ENCODE measurements around the gene KDSR. TPM values are rescaled to one million over a fixed set of nuclear protein-coding genes. Genes with fewer than 3 reads are reported as not detected.

The KDSR gene
- polyA plus RNA-seq, 1 donor: 35.6 TPM

GRCh38 chr18:63293935-63294334 lies 73.1 kb downstream of the KDSR start:
- no peak overlapping the region for H3K27ac ChIP-seq (ENCODE audit: low read length)
- H3K4me3 ChIP-seq (ENCODE audit: low read length): no peak overlapping the region
- no peak for DNase-seq
- H3K9me3 ChIP-seq (ENCODE audit: control insufficient read depth, low read depth, low read length): no peaks in the 10 kb centered on the region
- 93% methylated on average over 3 of the region's 4 CpGs for whole genome bisulfite sequencing (ENCODE audit: insufficient coverage, low lambda C conversion rate)
- H3K36me3 ChIP-seq (ENCODE audit: control insufficient read depth, insufficient read depth, low read length): peaks cover 12% of the 10 kb centered on the region
- peaks cover 15% of the 10 kb centered on the region for H3K4me1 ChIP-seq (ENCODE audit: control insufficient read depth, insufficient read depth, low read length)
- H3K27me3 ChIP-seq (ENCODE audit: control insufficient read depth, insufficient read depth, low read length): no peaks in the 10 kb centered on the region

DNA sequence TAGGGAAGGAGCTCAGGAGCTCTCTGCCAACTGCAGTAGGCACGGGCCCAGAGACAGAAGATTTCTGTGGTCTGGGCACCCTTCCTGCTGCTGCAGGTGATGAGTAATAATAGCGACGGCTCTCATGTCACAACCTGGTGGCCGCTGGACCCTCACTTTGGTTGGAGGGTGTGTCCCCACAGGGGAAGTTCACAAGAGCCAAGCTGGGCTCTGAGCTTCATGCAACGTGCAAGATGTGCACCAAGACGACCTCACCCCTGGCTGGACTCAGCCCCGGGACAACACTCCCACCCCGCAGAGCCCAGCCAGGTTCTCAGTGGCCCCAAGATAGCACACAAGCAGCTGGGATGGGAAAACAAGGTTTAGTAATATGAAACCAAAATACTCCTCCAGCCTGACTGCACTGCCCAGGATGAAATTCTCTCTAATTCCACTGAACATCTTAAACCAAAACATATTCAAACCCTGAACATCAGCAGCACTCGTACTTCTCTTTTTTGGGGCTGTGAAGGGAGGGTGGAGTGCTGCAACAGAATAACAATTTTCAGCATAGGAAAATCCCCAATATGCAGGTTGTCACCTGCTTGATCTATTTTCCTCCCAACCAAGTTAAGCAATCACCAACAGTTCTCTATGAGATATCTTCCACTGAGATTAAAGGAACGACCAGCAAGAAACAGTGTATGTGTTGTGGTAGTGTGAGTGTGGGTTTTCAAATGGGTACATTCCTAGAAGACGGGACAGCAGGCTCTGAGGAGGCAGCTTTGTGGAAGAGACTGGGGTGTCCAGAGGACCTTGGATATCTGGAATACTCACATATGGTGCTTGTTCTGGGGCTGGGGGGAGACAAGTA lies 73.9 kb downstream of the KDSR start:
- H3K4me1 ChIP-seq (ENCODE audit: control insufficient read depth, insufficient read depth, low read length): peaks cover 6% of the 10 kb centered on the region
- H3K27me3 ChIP-seq (ENCODE audit: control insufficient read depth, insufficient read depth, low read length): no peaks in the 10 kb centered on the region
- no peak overlapping the region for H3K4me3 ChIP-seq (ENCODE audit: low read length)
- H3K9me3 ChIP-seq (ENCODE audit: control insufficient read depth, low read depth, low read length): no peaks in the 10 kb centered on the region
- DNase-seq: no peak
- 80% methylated on average over 1 of the region's 11 CpGs for WGBS (ENCODE audit: insufficient coverage, low lambda C conversion rate)
- no peak overlapping the region for H3K27ac ChIP-seq (ENCODE audit: low read length)
- H3K36me3 ChIP-seq (ENCODE audit: control insufficient read depth, insufficient read depth, low read length): peaks cover 12% of the 10 kb centered on the region

GRCh38 chr18:63291278-63291677 lies 75.7 kb downstream of the KDSR start:
- no peaks in the 10 kb centered on the region for H3K27me3 ChIP-seq (ENCODE audit: control insufficient read depth, insufficient read depth, low read length)
- H3K9me3 ChIP-seq (ENCODE audit: control insufficient read depth, low read depth, low read length): no peaks in the 10 kb centered on the region
- no peak for DNase-seq
- no peak overlapping the region for H3K4me3 ChIP-seq (ENCODE audit: low read length)
- 94% methylated on average over 2 of the region's 5 CpGs for WGBS (ENCODE audit: insufficient coverage, low lambda C conversion rate)
- peaks cover 12% of the 10 kb centered on the region for H3K36me3 ChIP-seq (ENCODE audit: control insufficient read depth, insufficient read depth, low read length)
- no peaks in the 10 kb centered on the region for H3K4me1 ChIP-seq (ENCODE audit: control insufficient read depth, insufficient read depth, low read length)
- no peak overlapping the region for H3K27ac ChIP-seq (ENCODE audit: low read length)

DNA sequence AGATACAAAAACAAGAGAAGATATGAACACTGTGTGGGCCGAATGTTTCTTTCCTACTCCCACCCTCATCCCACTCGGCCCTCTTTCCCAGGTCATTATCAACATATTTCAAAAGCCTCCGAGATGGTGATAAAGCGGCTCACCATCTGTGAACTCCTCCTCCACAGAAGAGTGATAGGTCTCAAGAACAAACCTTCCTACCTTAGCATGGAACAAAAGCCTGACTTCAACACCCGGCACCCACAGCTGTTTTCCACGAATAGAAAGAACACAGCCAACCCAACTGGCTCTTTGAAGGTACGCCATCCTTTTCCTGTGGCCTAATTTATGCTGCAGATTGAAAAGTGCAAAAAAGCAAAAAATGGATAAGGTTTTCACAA lies 76.2 kb downstream of the KDSR start:
- 100% methylated on average over 1 of the region's 7 CpGs for WGBS (ENCODE audit: insufficient coverage, low lambda C conversion rate)
- DNase-seq: no peak
- Histone ChIP-seq H3K36me3 (ENCODE audit: control insufficient read depth, insufficient read depth, low read length) (peaks cover 12% of the 10 kb centered on the region), H3K4me1 (ENCODE audit: control insufficient read depth, insufficient read depth, low read length) (no peaks in the 10 kb centered on the region), H3K27ac (ENCODE audit: low read length) (no peak overlapping the region), H3K4me3 (ENCODE audit: low read length) (no peak overlapping the region), H3K27me3 (ENCODE audit: control insufficient read depth, insufficient read depth, low read length) (no peaks in the 10 kb centered on the region), H3K9me3 (ENCODE audit: control insufficient read depth, low read depth, low read length) (no peaks in the 10 kb centered on the region)

DNA sequence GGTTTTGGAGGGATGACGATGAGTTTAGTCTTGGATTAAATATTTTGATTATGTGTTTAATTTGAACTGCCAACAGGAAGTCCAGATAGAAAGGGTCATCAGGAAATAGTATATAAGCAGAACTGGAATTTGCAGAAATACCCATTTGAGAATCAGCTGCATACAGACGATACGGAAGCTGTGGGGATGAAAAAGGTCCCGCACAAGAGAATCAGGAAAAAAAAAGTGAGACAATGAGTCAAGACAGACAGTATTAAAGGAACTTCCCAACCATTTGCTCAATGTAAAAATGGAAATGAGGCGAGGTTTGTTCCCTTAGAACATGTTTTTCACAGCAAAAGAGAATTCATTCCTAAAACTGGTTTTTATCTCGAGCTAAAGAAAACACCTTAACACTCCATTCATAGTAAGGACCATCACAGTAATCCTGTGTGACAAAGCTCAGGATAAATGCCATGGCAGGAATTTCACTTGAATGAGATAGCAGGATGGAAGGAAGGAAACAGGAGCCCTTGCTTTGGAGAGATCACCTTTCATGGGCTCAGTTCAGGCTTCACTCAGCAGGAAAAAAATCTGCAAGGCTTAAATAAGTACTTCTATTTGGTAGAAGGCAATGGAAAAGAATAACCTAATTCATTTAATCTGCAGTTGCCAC lies 76.7 kb downstream of the KDSR start:
- H3K36me3 ChIP-seq (ENCODE audit: control insufficient read depth, insufficient read depth, low read length): peaks cover 12% of the 10 kb centered on the region
- DNase-seq: no peak
- 90% methylated on average over 5 of the region's 6 CpGs for WGBS (ENCODE audit: insufficient coverage, low lambda C conversion rate)
- no peaks in the 10 kb centered on the region for H3K27me3 ChIP-seq (ENCODE audit: control insufficient read depth, insufficient read depth, low read length)
- H3K9me3 ChIP-seq (ENCODE audit: control insufficient read depth, low read depth, low read length): no peaks in the 10 kb centered on the region
- H3K27ac ChIP-seq (ENCODE audit: low read length): no peak overlapping the region
- H3K4me1 ChIP-seq (ENCODE audit: control insufficient read depth, insufficient read depth, low read length): no peaks in the 10 kb centered on the region
- H3K4me3 ChIP-seq (ENCODE audit: low read length): no peak overlapping the region

GRCh38 chr18:63288311-63288710 lies 78.7 kb downstream of the KDSR start:
- H3K4me3 ChIP-seq (ENCODE audit: low read length): no peak overlapping the region
- 70% methylated on average over 2 of the region's 2 CpGs for WGBS (ENCODE audit: insufficient coverage, low lambda C conversion rate)
- DNase-seq: no peak
- no peaks in the 10 kb centered on the region for H3K27me3 ChIP-seq (ENCODE audit: control insufficient read depth, insufficient read depth, low read length)
- no peaks in the 10 kb centered on the region for H3K9me3 ChIP-seq (ENCODE audit: control insufficient read depth, low read depth, low read length)
- H3K27ac ChIP-seq (ENCODE audit: low read length): no peak overlapping the region
- no peaks in the 10 kb centered on the region for H3K4me1 ChIP-seq (ENCODE audit: control insufficient read depth, insufficient read depth, low read length)
- peaks cover 12% of the 10 kb centered on the region for H3K36me3 ChIP-seq (ENCODE audit: control insufficient read depth, insufficient read depth, low read length)

GRCh38 chr18:63287691-63288220 lies 79.2 kb downstream of the KDSR start:
- Histone ChIP-seq H3K9me3 (ENCODE audit: control insufficient read depth, low read depth, low read length) (no peaks in the 10 kb centered on the region), H3K36me3 (ENCODE audit: control insufficient read depth, insufficient read depth, low read length) (peaks cover 8% of the 10 kb centered on the region), H3K4me3 (ENCODE audit: low read length) (no peak overlapping the region), H3K27ac (ENCODE audit: low read length) (no peak overlapping the region), H3K4me1 (ENCODE audit: control insufficient read depth, insufficient read depth, low read length) (no peaks in the 10 kb centered on the region), H3K27me3 (ENCODE audit: control insufficient read depth, insufficient read depth, low read length) (no peaks in the 10 kb centered on the region)
- DNase-seq: no peak
- no CpG with 5 or more reads among the region's 1 CpG for WGBS (ENCODE audit: insufficient coverage, low lambda C conversion rate)

GRCh38 chr18:63286926-63287325 lies 80.1 kb downstream of the KDSR start:
- Histone ChIP-seq H3K4me1 (ENCODE audit: control insufficient read depth, insufficient read depth, low read length) (no peaks in the 10 kb centered on the region), H3K27ac (ENCODE audit: low read length) (no peak overlapping the region), H3K27me3 (ENCODE audit: control insufficient read depth, insufficient read depth, low read length) (no peaks in the 10 kb centered on the region), H3K36me3 (ENCODE audit: control insufficient read depth, insufficient read depth, low read length) (peaks cover 3% of the 10 kb centered on the region), H3K4me3 (ENCODE audit: low read length) (no peak overlapping the region), H3K9me3 (ENCODE audit: control insufficient read depth, low read depth, low read length) (no peaks in the 10 kb centered on the region)
- DNase-seq: no peak
- WGBS (ENCODE audit: insufficient coverage, low lambda C conversion rate): 83% methylated on average over 2 of the region's 4 CpGs

- Histone ChIP-seq H3K36me3 (ENCODE audit: control insufficient read depth, insufficient read depth, low read length) (peaks cover 4% of the 10 kb centered on the region), H3K27ac (ENCODE audit: low read length) (no peak overlapping the region), H3K9me3 (ENCODE audit: control insufficient read depth, low read depth, low read length) (no peaks in the 10 kb centered on the region), H3K4me1 (ENCODE audit: control insufficient read depth, insufficient read depth, low read length) (no peaks in the 10 kb centered on the region), H3K4me3 (ENCODE audit: low read length) (no peak overlapping the region), H3K27me3 (ENCODE audit: control insufficient read depth, insufficient read depth, low read length) (no peaks in the 10 kb centered on the region)
- no peak for DNase-seq
- WGBS (ENCODE audit: insufficient coverage, low lambda C conversion rate): no CpG with 5 or more reads among the region's 14 CpGs
Measured at GRCh38 chr18:63284827-63285733, 81.9 kb downstream of the KDSR start.

DNA sequence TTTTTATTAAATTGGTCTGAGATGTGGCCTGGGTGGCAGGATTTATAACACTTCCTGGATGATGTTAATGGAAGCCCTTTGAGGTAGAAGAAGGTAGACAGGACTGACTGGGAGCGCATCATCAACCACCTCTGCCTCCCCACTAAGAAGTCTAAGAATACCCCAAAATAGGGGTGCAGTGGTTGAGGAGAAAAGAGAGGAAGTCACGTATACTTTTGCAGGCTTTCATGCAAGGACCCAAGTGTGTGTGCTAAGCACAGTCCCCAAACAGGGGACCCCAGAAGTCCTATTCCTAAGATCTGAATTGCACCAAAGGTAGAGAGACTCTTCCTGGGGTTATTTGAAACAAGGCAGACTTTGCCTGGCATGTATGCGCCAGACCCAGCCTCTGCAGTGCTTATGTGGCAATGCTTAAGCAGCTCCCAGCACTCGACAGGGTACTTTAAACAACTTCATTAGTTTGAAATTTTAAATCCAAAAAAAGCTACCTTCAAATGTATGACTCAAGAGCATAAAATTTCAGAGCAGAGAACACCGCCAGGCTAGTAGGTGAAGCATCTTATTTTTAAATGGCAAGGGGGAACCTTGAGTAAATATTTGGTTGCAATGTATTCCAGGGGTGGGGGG lies 82.7 kb downstream of the KDSR start:
- Histone ChIP-seq H3K4me3 (ENCODE audit: low read length) (no peak overlapping the region), H3K9me3 (ENCODE audit: control insufficient read depth, low read depth, low read length) (no peaks in the 10 kb centered on the region), H3K27ac (ENCODE audit: low read length) (no peak overlapping the region), H3K4me1 (ENCODE audit: control insufficient read depth, insufficient read depth, low read length) (no peaks in the 10 kb centered on the region), H3K27me3 (ENCODE audit: control insufficient read depth, insufficient read depth, low read length) (no peaks in the 10 kb centered on the region), H3K36me3 (ENCODE audit: control insufficient read depth, insufficient read depth, low read length) (peaks cover 5% of the 10 kb centered on the region)
- no CpG with 5 or more reads among the region's 5 CpGs for WGBS (ENCODE audit: insufficient coverage, low lambda C conversion rate)
- DNase-seq: no peak
